HCT116 (cell line): Measurements from ENCODE around the gene KCNIP3. TPM values are rescaled to one million over a fixed set of nuclear protein-coding genes. Genes with fewer than 3 reads are reported as not detected.

Source experiments
- ATAC-seq: fragments of 200-7000 bp; cut with Tn5 transposase; 2 replicates; pipeline ENCODE4 v1.9.1; 2020; ENCODE audit warnings: mild to moderate bottlenecking, moderate library complexity
- BruUV-seq: library from RNA; stranded (reverse); fragments of 400-500 nt; replicated peaks from 2 replicates; lab custom pipeline; 2021; lab: Mats Ljungman, UMichigan
- CTCF ChIA-PET: fragments of 300-600 bp; sonication (Branson Sonifier 250); formaldehyde crosslinking; loops from one replicate; lab custom pipeline; 2021; ENCODE audit warnings: antibody characterized with exemption; lab: Charles Lee
- POLR2A ChIA-PET: fragments of 300-600, 350-600 bp; sonication (Branson Sonifier 250); formaldehyde crosslinking; loops from one replicate; lab custom pipeline; 2021; ENCODE audit warnings: antibody characterized with exemption; lab: Charles Lee
- RAD21 ChIA-PET, 2 experiments: fragments of 300-600 bp; sonication (Branson Sonifier 250); formaldehyde crosslinking; loops; one replicate each; lab custom pipeline; 2023; ENCODE audit warnings: low total read pairs in 2 of 2; ENCODE audit not compliant: uncharacterized antibody in 2 of 2, unreplicated experiment in 2 of 2, low non-redundant PET in 1 of 2; lab: Charles Lee
- DNase-seq: peaks from one replicate; pipeline ENCODE4 v3.0.0-alpha.2; 2010; ENCODE audit warnings: low read depth, low spot score
- H2AFZ ChIP-seq: fragments of 200-600 bp; shearing (Covaris generic), sonication (generic); 2 replicates; pipeline ENCODE4 v1.6.1; 2017; ENCODE audit warnings: low read depth, mixed run types, mixed read lengths, antibody characterized with exemption, low read length; ENCODE audit not compliant: poor library complexity, severe bottlenecking
- H3K27ac ChIP-seq: 2 replicates; pipeline ENCODE4 v1.5.1; 2012; ENCODE audit warnings: low read depth, low read length
- H3K27me3 ChIP-seq: fragments of 200-600 bp; sonication (generic); 2 replicates; pipeline ENCODE4 v1.6.1; 2016; ENCODE audit warnings: mixed run types, low read length, mixed read lengths; ENCODE audit not compliant: insufficient read depth
- H3K36me3 ChIP-seq, 2 experiments: fragments of 200-500 bp in 1 of 2; fragments of 200-600 bp in 1 of 2; sonication (Bioruptor generic) in 1 of 2; sonication (generic) in 1 of 2; 2 replicates each; pipeline versions ENCODE4 v1.5.1 to v1.6.1; 2014 to 2016; ENCODE audit warnings: low read length in 2 of 2, inconsistent platforms in 1 of 2, mixed read lengths in 1 of 2, mixed run types in 1 of 2; ENCODE audit not compliant: insufficient read depth in 2 of 2, control insufficient read depth in 1 of 2
- H3K4me1 ChIP-seq, 2 experiments: fragments of 200-600 bp in 1 of 2; sonication (generic) in 1 of 2; 2 replicates each; pipeline versions ENCODE4 v1.5.1 to v1.6.1; 2012 to 2017; ENCODE audit warnings: low read length in 2 of 2, inconsistent platforms in 1 of 2, mild to moderate bottlenecking in 1 of 2, mixed read lengths in 1 of 2, mixed run types in 1 of 2, moderate library complexity in 1 of 2; ENCODE audit not compliant: insufficient read depth in 2 of 2, control insufficient read depth in 1 of 2
- H3K4me2 ChIP-seq: fragments of 200-600 bp; sonication (generic); 2 replicates; pipeline ENCODE4 v1.6.1; 2017; ENCODE audit warnings: mixed run types, low read length, mixed read lengths
- H3K4me3 ChIP-seq, 2 experiments: fragments of 200-600 bp in 1 of 2; sonication (generic) in 1 of 2; replicated peaks in 1 of 2; 2 replicates each; pipeline ENCODE4 v1.5.1; 2011 to 2016; ENCODE audit warnings: low read length in 2 of 2, control low read depth in 1 of 2, low read depth in 1 of 2, mild to moderate bottlenecking in 1 of 2, mixed read lengths in 1 of 2, mixed run types in 1 of 2
- H3K79me2 ChIP-seq: fragments of 200-600 bp; sonication (generic); 2 replicates; pipeline ENCODE4 v1.6.1; 2017; ENCODE audit warnings: mild to moderate bottlenecking, mixed run types, low read length, moderate library complexity, mixed read lengths; ENCODE audit not compliant: insufficient read depth
- H3K9ac ChIP-seq: fragments of 200-600 bp; sonication (generic); 2 replicates; pipeline ENCODE4 v1.6.1; 2016; ENCODE audit warnings: low read length, mixed read lengths
- H3K9me2 ChIP-seq: fragments of 200-600 bp; sonication (generic), shearing (Covaris generic); 2 replicates; pipeline ENCODE4 v1.6.1; 2017; ENCODE audit warnings: mixed run types, mild to moderate bottlenecking, moderate library complexity; ENCODE audit not compliant: insufficient read depth
- H3K9me3 ChIP-seq, 2 experiments: fragments of 200-500 bp in 1 of 2; fragments of 200-600 bp in 1 of 2; sonication (Bioruptor generic) in 1 of 2; sonication (generic) in 1 of 2; 2 replicates each; pipeline ENCODE4 v1.6.1; 2014 to 2017; ENCODE audit warnings: low read length in 2 of 2, mixed read lengths in 2 of 2, inconsistent platforms in 1 of 2, low read depth in 1 of 2, mild to moderate bottlenecking in 1 of 2, mixed run types in 1 of 2, moderate library complexity in 1 of 2; ENCODE audit not compliant: control insufficient read depth in 1 of 2, insufficient read depth in 1 of 2
- H4K20me1 ChIP-seq: fragments of 200-600 bp; sonication (generic), shearing (Covaris generic); 2 replicates; pipeline ENCODE4 v1.6.1; 2017; ENCODE audit warnings: mixed run types, mild to moderate bottlenecking, moderate library complexity; ENCODE audit not compliant: insufficient read depth
- POLR2A ChIP-seq: IDR thresholded peaks from 2 replicates; pipeline ENCODE4 v1.7.0; 2011; ENCODE audit warnings: borderline replicate concordance; ENCODE audit not compliant: insufficient read depth, insufficient read length; ENCODE audit errors: extremely low read depth
- SRF ChIP-seq: IDR thresholded peaks from 2 replicates; pipeline ENCODE4 v1.6.1; 2012; ENCODE audit warnings: low read depth
- TCF7L2 ChIP-seq: IDR thresholded peaks from 2 replicates; pipeline ENCODE4 v1.7.0; 2011; ENCODE audit warnings: borderline replicate concordance, inconsistent platforms; ENCODE audit not compliant: insufficient read depth, insufficient read length; ENCODE audit errors: extremely low read depth
- intact Hi-C: fragments of 100-400 bp; cut with micrococcal nuclease; formaldehyde crosslinking; loops from 2 replicates; pipeline ENCODE4 v1.10.0; 2022
- total RNA-seq: library from RNA; stranded (reverse); gene quantifications from one replicate; pipeline ENCODE4 v1.2.1, GENCODE V29; 2021; ENCODE audit not compliant: unreplicated experiment
- TF ChIP-seq, protein P1 (sequence below): IDR thresholded peaks from 2 replicates; pipeline ENCODE4 v1.6.1; 2012
- TF ChIP-seq, protein P2 (sequence below): IDR thresholded peaks from 2 replicates; pipeline ENCODE4 v1.6.1; 2012; ENCODE audit warnings: low read depth

Gene KCNIP3
- total RNA-seq, 1 experiment from 2014 or later, result 3.1 TPM

DNA sequence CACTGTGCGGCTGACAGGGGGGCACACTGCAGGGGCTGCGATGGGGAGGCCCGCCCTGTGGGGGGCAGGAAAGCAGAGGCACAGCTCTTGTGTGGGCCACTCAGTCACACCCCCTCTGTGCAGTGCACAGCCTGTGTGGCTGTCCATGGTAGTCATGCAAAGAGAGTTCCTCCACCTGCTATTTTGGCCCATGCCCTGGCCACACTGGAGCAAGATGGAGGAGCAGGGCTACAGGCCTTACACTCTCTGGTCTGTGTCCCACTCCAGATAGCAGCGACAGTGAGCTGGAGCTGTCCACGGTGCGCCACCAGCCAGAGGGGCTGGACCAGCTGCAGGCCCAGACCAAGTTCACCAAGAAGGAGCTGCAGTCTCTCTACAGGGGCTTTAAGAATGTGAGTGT is 76.9 kb downstream of the KCNIP3 start:
- H3K9me2 ChIP-seq, result no peaks in the 10 kb centered on the region
- H2AFZ ChIP-seq, result no peak overlapping the region
- H3K4me1 ChIP-seq, result peaks cover 0 to 3% of the 10 kb centered on the region in 2 experiments; a peak in 1 of 4 replicates
- no peaks in the 10 kb centered on the region for H3K27me3 ChIP-seq
- DNase-seq (no peak), ATAC-seq (no peak)
- H3K4me3 ChIP-seq, result no peak overlapping the region
- BruUV-seq, result no TSS peak
- no peaks in the 10 kb centered on the region for H3K79me2 ChIP-seq
- H3K36me3 ChIP-seq, result no peaks in the 10 kb centered on the region
- H3K27ac ChIP-seq, result no peak overlapping the region
- H3K4me2 ChIP-seq, result no peak overlapping the region
- no peak for TF ChIP-seq TCF7L2
- TF ChIP-seq SRF, result no peak
- TF ChIP-seq, protein P1, sequence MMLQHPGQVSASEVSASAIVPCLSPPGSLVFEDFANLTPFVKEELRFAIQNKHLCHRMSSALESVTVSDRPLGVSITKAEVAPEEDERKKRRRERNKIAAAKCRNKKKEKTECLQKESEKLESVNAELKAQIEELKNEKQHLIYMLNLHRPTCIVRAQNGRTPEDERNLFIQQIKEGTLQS, result no peak
- TF ChIP-seq, protein P2, sequence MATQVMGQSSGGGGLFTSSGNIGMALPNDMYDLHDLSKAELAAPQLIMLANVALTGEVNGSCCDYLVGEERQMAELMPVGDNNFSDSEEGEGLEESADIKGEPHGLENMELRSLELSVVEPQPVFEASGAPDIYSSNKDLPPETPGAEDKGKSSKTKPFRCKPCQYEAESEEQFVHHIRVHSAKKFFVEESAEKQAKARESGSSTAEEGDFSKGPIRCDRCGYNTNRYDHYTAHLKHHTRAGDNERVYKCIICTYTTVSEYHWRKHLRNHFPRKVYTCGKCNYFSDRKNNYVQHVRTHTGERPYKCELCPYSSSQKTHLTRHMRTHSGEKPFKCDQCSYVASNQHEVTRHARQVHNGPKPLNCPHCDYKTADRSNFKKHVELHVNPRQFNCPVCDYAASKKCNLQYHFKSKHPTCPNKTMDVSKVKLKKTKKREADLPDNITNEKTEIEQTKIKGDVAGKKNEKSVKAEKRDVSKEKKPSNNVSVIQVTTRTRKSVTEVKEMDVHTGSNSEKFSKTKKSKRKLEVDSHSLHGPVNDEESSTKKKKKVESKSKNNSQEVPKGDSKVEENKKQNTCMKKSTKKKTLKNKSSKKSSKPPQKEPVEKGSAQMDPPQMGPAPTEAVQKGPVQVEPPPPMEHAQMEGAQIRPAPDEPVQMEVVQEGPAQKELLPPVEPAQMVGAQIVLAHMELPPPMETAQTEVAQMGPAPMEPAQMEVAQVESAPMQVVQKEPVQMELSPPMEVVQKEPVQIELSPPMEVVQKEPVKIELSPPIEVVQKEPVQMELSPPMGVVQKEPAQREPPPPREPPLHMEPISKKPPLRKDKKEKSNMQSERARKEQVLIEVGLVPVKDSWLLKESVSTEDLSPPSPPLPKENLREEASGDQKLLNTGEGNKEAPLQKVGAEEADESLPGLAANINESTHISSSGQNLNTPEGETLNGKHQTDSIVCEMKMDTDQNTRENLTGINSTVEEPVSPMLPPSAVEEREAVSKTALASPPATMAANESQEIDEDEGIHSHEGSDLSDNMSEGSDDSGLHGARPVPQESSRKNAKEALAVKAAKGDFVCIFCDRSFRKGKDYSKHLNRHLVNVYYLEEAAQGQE, result peak; percentile 24
- H3K9ac ChIP-seq, result no peak overlapping the region
- H3K9me3 ChIP-seq, result no peaks in the 10 kb centered on the region
- ChIA-PET CTCF (no interaction called here), RAD21 (no interaction called here), POLR2A (no interaction called here)
- H4K20me1 ChIP-seq, result no peaks in the 10 kb centered on the region
- intact Hi-C loops, result no loop called here

DNA sequence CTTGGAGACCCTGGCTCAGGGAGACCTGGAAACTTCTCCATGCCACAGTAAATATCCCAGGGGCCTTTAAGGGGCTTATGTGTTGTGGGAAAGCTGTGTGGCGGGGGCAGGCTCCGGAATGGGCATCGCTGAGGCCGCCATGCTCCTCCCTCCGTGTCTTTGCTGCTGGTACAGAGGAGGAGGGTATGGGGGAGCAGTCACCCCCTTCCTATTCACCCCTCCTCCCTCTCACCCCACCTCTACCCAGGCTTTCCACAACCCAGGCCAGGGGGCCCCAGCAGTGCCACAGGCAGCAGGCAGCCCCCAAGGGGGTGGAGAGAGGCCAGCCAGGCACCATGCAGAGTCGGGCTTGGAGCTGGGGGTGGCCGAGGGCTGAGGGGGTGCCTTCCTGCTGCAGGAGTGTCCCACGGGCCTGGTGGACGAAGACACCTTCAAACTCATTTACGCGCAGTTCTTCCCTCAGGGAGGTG is 77.3 kb downstream of the KCNIP3 start:
- BruUV-seq, result no TSS peak
- ChIA-PET CTCF (no interaction called here), RAD21 (no interaction called here)
- ATAC-seq, result no peak
- Histone ChIP-seq H3K27ac (no peak overlapping the region), H3K4me1 (peaks cover 0 to 3% of the 10 kb centered on the region in 2 experiments; a peak in 1 of 4 replicates), H4K20me1 (no peaks in the 10 kb centered on the region)
- no peak for TF ChIP-seq POLR2A
- TF ChIP-seq, all 23 proteins: peak for 0
- no peaks in the 10 kb centered on the region for H3K27me3 ChIP-seq
- H3K9me3 ChIP-seq, result no peaks in the 10 kb centered on the region
- no peaks in the 10 kb centered on the region for H3K79me2 ChIP-seq
- no peak overlapping the region for H3K4me3 ChIP-seq
- no peaks in the 10 kb centered on the region for H3K36me3 ChIP-seq
- intact Hi-C loops, result no loop called here
- H3K4me2 ChIP-seq, result no peak overlapping the region
- POLR2A ChIA-PET, result no interaction called here
- no peak overlapping the region for H3K9ac ChIP-seq
- no peak overlapping the region for H2AFZ ChIP-seq
- H3K9me2 ChIP-seq, result no peaks in the 10 kb centered on the region
- DNase-seq, result no peak
